Activated CD8-positive, alpha-beta memory T cell treated with anti-CD3 and anti-CD28 coated beads, Interleukin-2, amount 10 ng/mL, durations not matched to agents 7 days and 5 days (primary cell): ENCODE results near the gene MPIG6B. TPM values are rescaled to one million over a fixed set of nuclear protein-coding genes. Genes with fewer than 3 reads are reported as not detected.

Experiments used
- ATAC-seq: fragments of 150-1000 bp; cut with Tn5 transposase; one replicate; pipeline ENCODE4 v1.10.0; 2021; ENCODE audit warnings: moderate library complexity
- CTCF ChIA-PET: fragments of 350-600 bp; sonication (Branson Sonifier 250); formaldehyde crosslinking; loops from one replicate; lab custom pipeline; 2021; ENCODE audit warnings: antibody characterized with exemption; lab: Charles Lee
- DNase-seq: peaks from one replicate; pipeline ENCODE4 v3.0.0-alpha.2; 2020
- H3K27ac Mint-ChIP-seq: one replicate; pipeline ENCODE4 v1.8.0; 2021; ENCODE audit warnings: mild to moderate bottlenecking, mixed read lengths
- H3K27me3 Mint-ChIP-seq: one replicate; pipeline ENCODE4 v1.8.0; 2021; ENCODE audit warnings: mixed read lengths
- H3K36me3 Mint-ChIP-seq: one replicate; pipeline ENCODE4 v1.8.0; 2021; ENCODE audit warnings: mild to moderate bottlenecking, mixed read lengths
- H3K4me1 Mint-ChIP-seq: one replicate; pipeline ENCODE4 v1.8.0; 2021; ENCODE audit warnings: mixed read lengths
- H3K4me3 Mint-ChIP-seq: one replicate; pipeline ENCODE4 v1.8.0; 2021; ENCODE audit warnings: mild to moderate bottlenecking, moderate library complexity, mixed read lengths
- H3K9me3 Mint-ChIP-seq: one replicate; pipeline ENCODE4 v1.8.0; 2022; ENCODE audit warnings: low read depth, mixed read lengths
- total RNA-seq, 2 experiments: library from RNA; stranded (reverse); gene quantifications; one replicate each; pipeline ENCODE4 v1.2.3, GENCODE V29; 2021

The MPIG6B gene, protein sequence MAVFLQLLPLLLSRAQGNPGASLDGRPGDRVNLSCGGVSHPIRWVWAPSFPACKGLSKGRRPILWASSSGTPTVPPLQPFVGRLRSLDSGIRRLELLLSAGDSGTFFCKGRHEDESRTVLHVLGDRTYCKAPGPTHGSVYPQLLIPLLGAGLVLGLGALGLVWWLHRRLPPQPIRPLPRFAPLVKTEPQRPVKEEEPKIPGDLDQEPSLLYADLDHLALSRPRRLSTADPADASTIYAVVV
- total RNA-seq: under 1 TPM; 0.20 to 0.33 TPM

DNA sequence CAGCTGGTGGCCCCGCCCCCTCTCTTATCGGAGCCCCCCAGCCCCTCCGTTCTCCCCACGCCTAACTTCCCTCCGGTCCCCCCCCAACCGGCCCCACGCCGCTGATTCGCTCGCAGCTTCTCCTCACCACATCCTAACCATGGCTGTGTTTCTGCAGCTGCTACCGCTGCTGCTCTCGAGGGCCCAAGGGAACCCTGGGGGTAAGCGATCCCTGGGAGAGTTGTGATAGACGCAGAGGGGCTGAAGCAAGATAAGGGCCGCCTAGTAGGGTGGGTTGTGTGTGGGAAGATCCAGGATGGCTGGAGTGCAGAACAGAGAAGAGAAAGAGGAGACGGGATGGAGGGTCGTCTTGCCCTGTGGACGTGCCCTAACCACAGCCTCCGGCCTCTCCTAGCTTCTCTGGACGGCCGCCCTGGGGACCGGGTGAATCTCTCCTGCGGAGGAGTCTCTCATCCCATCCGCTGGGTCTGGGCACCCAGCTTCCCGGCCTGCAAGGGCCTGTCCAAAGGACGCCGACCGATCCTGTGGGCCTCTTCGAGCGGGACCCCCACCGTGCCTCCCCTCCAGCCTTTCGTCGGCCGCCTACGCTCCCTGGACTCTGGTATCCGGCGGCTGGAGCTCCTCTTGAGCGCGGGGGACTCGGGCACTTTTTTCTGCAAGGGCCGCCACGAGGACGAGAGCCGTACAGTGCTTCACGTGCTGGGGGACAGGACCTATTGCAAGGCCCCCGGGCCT lies at the start of gene MPIG6B:
Gene MPIG6B (plus strand): TSS at position 129 of the 735 bp plus-strand sequence. CDS start 11 bp downstream, at position 140.
- peak; percentile 44 for DNase-seq
- CTCF ChIA-PET: interaction anchor here (0.5 to 2.3 kb wide), 10 partner anchors 9 to 107 kb away, joined by 3 to 8 read pairs (median 4); partner anchors contain the start of gene LY6G6D

DNA sequence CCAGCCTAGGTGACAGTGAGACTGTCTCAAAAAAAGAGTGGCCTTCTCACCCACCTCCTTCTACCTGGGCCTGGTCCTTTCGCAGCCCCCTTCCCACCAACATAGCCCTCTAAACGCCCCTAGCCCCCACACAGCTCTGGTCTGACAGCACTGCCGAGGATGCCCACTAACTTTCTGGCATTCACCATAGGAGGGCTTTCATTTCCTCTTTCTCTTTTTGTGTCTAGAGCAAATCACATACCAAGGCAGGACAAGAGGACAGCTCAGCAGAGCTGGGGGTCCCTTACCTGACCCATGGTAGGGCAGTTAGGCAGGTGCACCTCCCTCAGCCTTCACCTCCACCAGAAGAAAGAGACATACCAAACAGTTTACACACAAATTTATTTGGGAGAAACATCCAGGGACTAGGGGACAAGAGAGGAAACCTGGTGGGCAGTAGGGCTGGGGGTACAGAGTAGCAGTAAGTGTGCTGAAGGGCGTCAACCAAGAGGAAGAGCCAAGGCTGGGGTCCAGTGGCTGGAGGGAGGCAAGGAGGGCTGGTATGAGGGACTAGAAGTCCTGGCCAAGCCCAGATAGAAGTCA lies 46.8 kb upstream of the MPIG6B start:
- H3K36me3 Mint-ChIP-seq: peaks cover 11% of the 10 kb centered on the region
- peaks cover 32% of the 10 kb centered on the region for H3K4me1 Mint-ChIP-seq
- H3K27me3 Mint-ChIP-seq: no peaks in the 10 kb centered on the region
- no peak overlapping the region for H3K4me3 Mint-ChIP-seq
- ATAC-seq (no peak), DNase-seq (no peak)
- CTCF ChIA-PET: no interaction called here
- no peaks in the 10 kb centered on the region for H3K9me3 Mint-ChIP-seq
- peak overlapping the region; percentile 17 for H3K27ac Mint-ChIP-seq

More for the DNA sequence above, at the start of gene MPIG6B:
- no peak within 1 kb of the TSS for H3K4me3 Mint-ChIP-seq
- no peaks in the 10 kb centered on the region for H3K9me3 Mint-ChIP-seq
- ATAC-seq: peak; percentile 28
- peaks cover 3% of the 10 kb centered on the region for H3K27me3 Mint-ChIP-seq
- H3K4me1 Mint-ChIP-seq: peaks cover 37% of the 10 kb centered on the region
- peak within 1 kb of the TSS; percentile 39 for H3K27ac Mint-ChIP-seq
- H3K36me3 Mint-ChIP-seq: peaks cover 7% of the 10 kb centered on the region

DNA sequence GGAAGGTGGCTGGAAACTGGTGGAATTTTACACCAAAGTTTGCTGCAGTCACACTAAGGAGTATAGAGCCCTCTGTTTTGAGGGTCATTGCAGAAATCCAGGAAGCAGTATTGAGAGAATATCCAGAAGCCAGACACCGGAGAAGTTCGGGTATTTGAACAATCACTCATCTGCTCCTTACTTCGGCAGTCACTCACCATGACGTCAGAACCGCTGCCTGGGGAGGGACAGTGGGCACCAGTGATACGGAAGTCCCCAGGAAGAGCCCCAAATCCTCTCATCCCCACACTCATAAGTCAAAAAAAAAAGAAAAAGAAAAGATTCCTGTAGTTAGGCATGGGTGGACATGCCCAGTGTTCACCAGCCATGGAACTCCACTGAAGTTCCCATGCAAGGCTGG lies 46.3 kb upstream of the MPIG6B start:
- Mint-ChIP-seq H3K9me3 (no peaks in the 10 kb centered on the region), H3K4me3 (no peak overlapping the region), H3K27ac (no peak overlapping the region), H3K4me1 (peaks cover 34% of the 10 kb centered on the region), H3K36me3 (peaks cover 11% of the 10 kb centered on the region), H3K27me3 (no peaks in the 10 kb centered on the region)
- CTCF ChIA-PET: interaction anchor here (0.6 to 0.9 kb wide), 3 partner anchors 61 to 154 kb away, joined by 3 read pairs; no protein-coding TSS in a partner anchor
- ATAC-seq (no peak), DNase-seq (no peak)

DNA sequence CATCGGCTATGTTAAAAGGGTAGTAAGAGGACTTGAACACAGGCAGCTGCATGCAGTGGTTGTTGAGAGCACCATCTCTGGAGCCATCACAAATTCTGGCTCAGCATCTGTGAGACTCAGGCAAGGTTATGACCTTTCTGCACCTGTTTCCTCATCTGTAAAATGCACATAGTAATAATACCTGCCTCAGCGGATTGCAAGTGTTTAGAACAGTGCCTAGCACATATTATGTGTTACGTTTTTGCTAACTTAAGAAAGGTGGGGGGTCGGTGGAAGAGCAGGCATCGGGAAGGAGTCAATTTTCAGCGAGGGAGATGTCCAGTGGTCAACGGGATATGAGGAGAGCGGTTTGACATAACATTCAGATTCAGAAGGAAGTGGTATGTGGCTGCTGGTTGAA lies 45.2 kb upstream of the MPIG6B start:
- CTCF ChIA-PET: interaction anchor here (0.8 to 1.3 kb wide), 4 partner anchors 60 to 186 kb away, joined by 3 to 6 read pairs (median 4); no protein-coding TSS in a partner anchor
- peaks cover 34% of the 10 kb centered on the region for H3K4me1 Mint-ChIP-seq

DNA sequence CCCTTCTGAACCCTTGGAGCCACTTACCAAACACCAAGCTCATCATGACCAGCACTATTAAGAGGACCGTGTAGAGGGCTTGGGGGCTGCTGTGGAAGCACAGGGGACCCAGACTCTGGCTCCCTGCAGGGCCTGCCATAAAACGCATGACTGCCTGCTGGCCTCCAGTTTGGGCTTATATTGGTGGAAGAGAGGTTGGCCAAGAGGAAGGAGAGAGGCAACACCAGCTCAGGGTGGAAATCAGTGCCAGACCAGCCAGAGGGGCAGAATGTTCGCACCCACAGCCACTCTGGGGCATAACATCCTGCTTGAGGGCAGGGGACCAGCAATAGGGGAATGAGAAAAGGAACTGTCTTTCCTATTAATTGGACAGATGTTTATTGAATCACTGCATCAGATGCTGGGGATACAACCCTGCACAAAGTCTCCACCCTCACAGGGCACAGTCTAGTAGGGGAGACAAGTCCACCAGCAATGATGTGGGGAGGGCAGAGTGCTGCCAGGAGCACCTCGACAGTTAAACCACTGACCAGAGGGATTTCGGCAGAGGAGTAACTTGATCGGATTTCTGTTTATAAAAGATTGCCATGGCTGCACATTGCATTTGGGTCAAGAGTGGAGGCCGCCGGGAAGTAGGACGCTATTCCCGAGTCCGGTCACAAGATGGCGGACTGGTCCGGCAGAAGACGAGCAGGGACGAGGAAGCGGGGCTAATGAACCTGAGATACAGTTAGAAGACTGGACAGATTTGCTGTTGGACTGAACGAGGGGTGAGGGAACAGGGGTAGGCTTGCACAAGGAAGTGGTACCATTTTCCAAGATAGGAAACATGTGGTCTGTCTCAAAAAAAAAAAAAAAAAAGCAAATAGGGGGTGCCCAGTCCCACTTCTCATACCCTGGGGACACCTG lies 42.7 kb upstream of the MPIG6B start, which contains the start of gene LY6G5C:
Gene LY6G5C (minus strand): TSS at position 842 of the 909 bp plus-strand sequence. CDS start 694 bp downstream, at position 148.
- CTCF ChIA-PET: interaction anchor here (0.6 to 2.3 kb wide), 27 partner anchors 9 to 278 kb away, joined by 3 to 28 read pairs (median 4); partner anchors contain the start of genes ABHD16A, HSPA1B, MSH5 and NELFE
- Mint-ChIP-seq H3K4me1 (peaks cover 34% of the 10 kb centered on the region), H3K4me3 (peak within 1 kb of the TSS; percentile 71), H3K27me3 (no peaks in the 10 kb centered on the region), H3K9me3 (no peaks in the 10 kb centered on the region), H3K27ac (peak within 1 kb of the TSS; percentile 78), H3K36me3 (no peaks in the 10 kb centered on the region)
- peak; percentile 78 for ATAC-seq
- peak; percentile 80 for DNase-seq

More for the DNA sequence above, 45.2 kb upstream of the MPIG6B start:
- no peak for DNase-seq
- no peaks in the 10 kb centered on the region for H3K27me3 Mint-ChIP-seq
- H3K9me3 Mint-ChIP-seq: no peaks in the 10 kb centered on the region
- no peak for ATAC-seq
- H3K27ac Mint-ChIP-seq: no peak overlapping the region
- H3K36me3 Mint-ChIP-seq: peaks cover 4% of the 10 kb centered on the region
- no peak overlapping the region for H3K4me3 Mint-ChIP-seq

DNA sequence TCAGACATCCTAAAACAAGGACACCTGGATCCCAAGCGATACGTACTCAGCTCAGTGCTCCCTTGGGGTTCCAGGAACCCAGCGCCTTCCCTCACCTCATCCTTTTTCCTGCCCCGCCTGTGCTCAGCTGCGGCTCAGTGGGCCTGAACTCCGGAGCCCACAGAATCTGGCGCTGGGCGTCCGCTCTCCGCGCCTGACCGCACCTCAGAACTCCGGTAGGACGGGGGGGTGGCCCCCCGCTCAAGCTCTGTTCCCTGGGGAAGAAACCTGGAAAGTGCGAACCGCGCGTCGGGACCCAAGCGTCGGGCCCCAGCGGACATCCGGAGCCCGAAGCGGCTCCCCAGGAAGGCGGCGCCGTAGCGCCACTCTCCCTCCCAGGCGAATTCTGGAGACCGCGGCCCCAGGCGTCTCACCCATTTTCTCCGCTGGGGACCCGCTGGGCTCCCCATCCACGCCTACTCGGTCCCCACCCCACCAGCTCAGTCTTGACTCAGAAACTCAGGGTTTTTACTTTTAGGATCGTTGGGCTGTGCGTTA lies 42.0 kb upstream of the MPIG6B start:
- H3K4me3 Mint-ChIP-seq: peak overlapping the region; percentile 71

DNA sequence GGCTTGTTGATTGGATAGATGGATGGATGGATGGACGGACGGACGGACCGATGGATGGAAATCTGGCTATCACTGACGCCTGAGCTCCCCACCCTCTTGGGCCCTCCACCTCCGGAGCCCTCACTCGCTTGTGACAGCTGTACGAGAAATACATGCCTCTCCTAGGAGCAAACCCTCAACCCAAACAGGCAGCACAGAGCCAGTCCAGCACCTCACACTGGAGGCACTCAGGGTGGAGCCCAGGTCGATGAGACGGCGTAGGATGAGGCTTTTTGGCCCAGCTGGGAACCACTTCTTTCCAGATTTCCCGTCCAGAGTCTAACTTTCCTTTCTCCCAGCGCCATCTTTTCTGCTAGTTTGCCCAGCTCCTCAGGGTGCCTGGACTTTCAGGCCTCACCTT lies 39.6 kb upstream of the MPIG6B start:
- CTCF ChIA-PET: interaction anchor here (0.7 to 2.9 kb wide), 4 partner anchors 29 to 86 kb away, joined by 3 to 9 read pairs (median 6); no protein-coding TSS in a partner anchor
- ATAC-seq (no peak), DNase-seq (no peak)
- peaks cover 22% of the 10 kb centered on the region for H3K4me1 Mint-ChIP-seq
- H3K9me3 Mint-ChIP-seq: no peaks in the 10 kb centered on the region
- H3K4me3 Mint-ChIP-seq: no peak overlapping the region
- no peak overlapping the region for H3K27ac Mint-ChIP-seq
- no peaks in the 10 kb centered on the region for H3K27me3 Mint-ChIP-seq
- H3K36me3 Mint-ChIP-seq: peaks cover 5% of the 10 kb centered on the region

More for the DNA sequence above, 42.0 kb upstream of the MPIG6B start:
- DNase-seq (peak; percentile 57), ATAC-seq (peak; percentile 70)
- CTCF ChIA-PET: interaction anchor here (0.7 to 2.3 kb wide), 25 partner anchors 10 to 277 kb away, joined by 3 to 28 read pairs (median 4); partner anchors contain the start of genes ABHD16A, HSPA1B, MSH5 and NELFE
- Mint-ChIP-seq H3K4me1 (peaks cover 34% of the 10 kb centered on the region), H3K27me3 (no peaks in the 10 kb centered on the region), H3K27ac (peak overlapping the region; percentile 78), H3K36me3 (no peaks in the 10 kb centered on the region), H3K9me3 (no peaks in the 10 kb centered on the region)

DNA sequence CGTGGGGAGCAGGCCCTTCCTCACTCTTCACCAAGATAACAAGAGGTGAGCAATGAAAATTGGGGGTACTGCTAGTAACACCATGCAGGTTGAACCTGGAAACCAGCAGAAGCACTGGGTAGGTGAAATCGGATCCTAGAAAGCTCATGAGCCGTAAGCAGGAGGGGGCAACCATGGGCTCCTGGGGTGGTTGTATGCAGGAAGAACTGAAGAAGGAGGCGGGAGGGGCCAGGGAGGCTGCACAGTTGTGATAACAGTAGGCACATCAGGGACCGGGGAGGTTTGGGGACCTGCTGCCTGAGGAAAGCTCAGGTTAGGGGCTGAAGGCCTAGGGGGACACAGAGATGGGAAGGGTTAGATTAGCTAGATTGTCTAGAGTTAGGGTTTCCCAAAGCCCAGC lies 36.7 kb upstream of the MPIG6B start:
- Mint-ChIP-seq H3K27ac (no peak overlapping the region), H3K9me3 (no peaks in the 10 kb centered on the region), H3K4me1 (peaks cover 2% of the 10 kb centered on the region), H3K4me3 (no peak overlapping the region), H3K27me3 (no peaks in the 10 kb centered on the region), H3K36me3 (peaks cover 10% of the 10 kb centered on the region)
- DNase-seq (no peak), ATAC-seq (no peak)
- CTCF ChIA-PET: interaction anchor here (1.5 kb wide), 1 partner anchor 52 kb away, joined by 3 read pairs; no protein-coding TSS in a partner anchor

DNA sequence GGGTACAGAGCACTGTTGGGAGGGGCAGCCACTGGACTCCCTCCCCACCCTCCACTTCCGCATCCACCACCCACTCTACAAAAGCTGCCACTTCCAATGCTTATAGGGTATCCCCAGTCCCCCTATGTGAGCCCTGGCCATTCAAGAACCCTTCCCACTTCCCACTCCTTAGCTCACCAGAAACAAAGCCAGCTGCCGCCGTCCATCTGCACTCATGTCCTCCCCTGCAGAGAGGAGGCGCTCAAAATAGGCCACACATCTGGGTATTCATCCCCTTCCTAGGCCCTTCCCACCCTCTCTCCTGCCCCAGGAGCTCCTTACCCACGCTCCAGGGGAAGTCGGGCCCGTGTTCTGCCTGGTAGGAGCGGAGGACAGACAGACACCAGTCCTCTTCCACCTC lies 35.9 kb upstream of the MPIG6B start:
- CTCF ChIA-PET: interaction anchor here (1.5 kb wide), 1 partner anchor 52 kb away, joined by 3 read pairs; no protein-coding TSS in a partner anchor
- Mint-ChIP-seq H3K9me3 (no peaks in the 10 kb centered on the region), H3K36me3 (peaks cover 12% of the 10 kb centered on the region), H3K4me1 (no peaks in the 10 kb centered on the region), H3K4me3 (no peak overlapping the region), H3K27ac (no peak overlapping the region), H3K27me3 (no peaks in the 10 kb centered on the region)
- DNase-seq (no peak), ATAC-seq (no peak)

DNA sequence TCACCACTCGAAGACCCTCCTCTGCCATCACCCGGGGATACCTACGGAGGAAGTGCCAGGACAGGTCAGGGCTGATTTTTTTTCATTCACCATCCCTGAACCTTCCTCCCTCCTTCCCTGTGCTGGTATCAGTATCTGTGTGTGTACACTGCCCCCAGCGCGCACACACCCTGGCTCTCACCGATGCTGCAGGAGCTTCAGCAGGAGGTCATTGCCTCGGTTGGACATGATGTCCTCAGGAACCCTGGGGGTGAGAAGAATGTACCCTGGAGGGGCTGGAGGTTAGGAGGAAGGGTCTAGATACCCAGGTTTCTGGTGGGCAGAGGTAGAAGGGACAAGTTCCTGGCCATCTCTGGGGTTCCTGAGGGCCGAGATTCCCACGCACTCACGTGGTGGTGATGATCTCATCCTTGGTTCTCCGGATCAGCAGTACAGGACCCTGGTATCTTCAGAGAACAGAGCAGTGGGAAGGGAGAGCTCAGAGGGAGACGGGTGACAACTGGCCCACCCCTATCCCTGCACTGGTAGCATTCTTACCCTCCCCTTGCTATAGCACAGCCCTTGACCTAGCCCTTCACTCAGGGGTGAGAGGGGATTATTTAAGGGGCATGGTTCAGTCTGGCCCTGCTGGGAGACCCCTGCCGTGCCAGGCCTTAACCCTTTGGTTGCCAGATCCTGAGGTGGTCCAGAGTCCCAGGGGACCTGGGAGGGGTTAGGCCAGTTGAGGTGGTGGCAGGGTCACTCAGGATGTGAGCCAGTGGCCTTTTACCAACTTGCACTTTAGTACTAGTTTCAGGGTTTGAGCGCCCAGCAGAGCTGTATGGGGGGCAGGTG lies 35.1 kb upstream of the MPIG6B start:
- Mint-ChIP-seq H3K4me1 (no peaks in the 10 kb centered on the region), H3K36me3 (peaks cover 14% of the 10 kb centered on the region), H3K27ac (no peak overlapping the region), H3K9me3 (no peaks in the 10 kb centered on the region), H3K27me3 (no peaks in the 10 kb centered on the region), H3K4me3 (no peak overlapping the region)
- ATAC-seq (no peak), DNase-seq (no peak)
- CTCF ChIA-PET: interaction anchor here (1.5 kb wide), 1 partner anchor 51 kb away, joined by 3 read pairs; no protein-coding TSS in a partner anchor
